ACC112 (cell line): Measurements from ENCODE around the gene RPL28.
"Not testable (repeated sequence)": the region's sequence is repeated elsewhere in the genome, so short reads cannot be mapped to it uniquely, and the experiment has no call there.

ENCODE experiments used
- H2AFZ ChIP-seq: fragments of 200-600 bp; sonication (generic); one replicate; pipeline ENCODE4 v1.6.0; 2017; ENCODE audit warnings: antibody characterized with exemption, low read length; ENCODE audit not compliant: unreplicated experiment
- H3K27ac ChIP-seq: fragments of 200-600 bp; sonication (generic); 2 replicates; pipeline ENCODE4 v1.5.1; 2014; ENCODE audit warnings: low read depth, mild to moderate bottlenecking, antibody characterized with exemption, low read length, moderate library complexity
- H3K27me3 ChIP-seq: fragments of 200-600 bp; sonication (generic); 2 replicates; pipeline ENCODE4 v1.6.1; 2014; ENCODE audit warnings: mild to moderate bottlenecking, antibody characterized with exemption, low read length, moderate library complexity, mixed read lengths; ENCODE audit not compliant: insufficient read depth
- H3K36me3 ChIP-seq: fragments of 200-600 bp; sonication (generic); 2 replicates; pipeline ENCODE4 v1.6.1; 2016; ENCODE audit warnings: mild to moderate bottlenecking, antibody characterized with exemption, low read length, moderate library complexity, mixed read lengths; ENCODE audit not compliant: insufficient read depth
- H3K4me1 ChIP-seq: fragments of 200-600 bp; sonication (generic); one replicate; pipeline ENCODE4 v1.6.1; 2016; ENCODE audit warnings: low read length, mixed read lengths; ENCODE audit not compliant: insufficient read depth, unreplicated experiment, control insufficient read depth
- H3K4me3 ChIP-seq: fragments of 200-600 bp; sonication (generic); 2 replicates; pipeline ENCODE4 v1.5.1; 2014; ENCODE audit warnings: mild to moderate bottlenecking, low read depth, low read length
- H3K79me2 ChIP-seq: fragments of 200-600 bp; sonication (generic); one replicate; pipeline ENCODE4 v1.6.0; 2016; ENCODE audit warnings: low read length; ENCODE audit not compliant: control insufficient read depth, unreplicated experiment, insufficient read depth

Gene RPL28

DNA sequence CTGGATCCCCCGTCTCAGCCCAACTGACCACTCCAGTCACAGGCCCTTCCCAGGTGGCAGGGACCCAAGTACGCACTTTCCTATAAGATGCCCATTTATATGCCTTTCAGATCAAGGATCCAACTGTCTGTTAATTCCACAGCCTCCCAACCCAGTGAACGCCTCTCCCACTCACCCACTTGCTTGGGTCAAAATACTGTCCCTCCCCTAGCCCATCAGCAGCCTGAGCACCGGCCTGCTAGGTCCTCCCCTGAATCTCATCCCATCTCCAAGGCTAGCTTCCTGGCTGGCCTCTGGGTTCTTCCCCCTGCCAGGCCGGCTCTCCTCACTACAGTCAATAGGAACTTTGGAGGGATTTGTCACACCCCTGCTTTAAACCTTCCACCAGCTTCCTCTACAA, 19.9 kb downstream of the RPL28 start:
- peaks cover 46% of the 10 kb centered on the region for H3K79me2 ChIP-seq
- peak overlapping the region; percentile 84 for H3K4me3 ChIP-seq
- no peak overlapping the region for H2AFZ ChIP-seq
- no peak overlapping the region for H3K27ac ChIP-seq
- no peaks in the 10 kb centered on the region for H3K27me3 ChIP-seq
- H3K4me1 ChIP-seq, result peaks cover 17% of the 10 kb centered on the region
- peaks cover 8% of the 10 kb centered on the region; the same call in 1 of the 2 replicates for H3K36me3 ChIP-seq

DNA sequence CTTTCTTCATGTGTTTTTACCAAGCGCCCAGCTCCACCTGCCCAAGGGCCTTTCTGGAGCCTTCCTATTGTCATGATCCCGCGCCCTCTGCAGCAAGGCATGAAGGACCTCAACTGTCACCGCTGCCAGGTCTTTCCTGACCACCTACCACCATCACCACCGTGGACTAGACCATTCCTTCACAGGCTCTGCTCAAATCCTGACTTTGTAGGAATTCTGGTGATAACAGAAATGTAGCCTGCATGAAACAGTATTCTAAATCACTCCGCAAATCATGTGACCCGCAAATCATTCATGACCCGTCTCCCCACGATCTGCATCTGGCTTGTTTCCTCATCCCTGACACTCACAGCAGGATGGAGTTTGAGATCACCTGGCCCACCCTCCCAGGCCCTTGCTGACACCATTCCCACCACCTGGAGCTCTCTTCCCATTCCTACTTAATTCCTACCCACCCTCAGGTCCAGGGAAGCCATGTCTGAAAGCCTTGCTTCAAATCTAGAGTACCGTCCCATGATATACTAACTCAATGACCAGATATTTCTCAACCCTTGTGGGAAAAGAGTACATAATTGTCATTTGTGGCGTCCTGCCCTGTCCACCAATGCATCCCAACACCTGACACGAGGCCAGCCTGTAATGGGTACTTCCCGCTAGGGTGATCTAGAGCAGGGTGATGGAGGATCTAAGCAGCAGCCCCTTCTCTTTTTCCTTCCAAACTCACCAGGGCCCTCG, 20.5 kb downstream of the RPL28 start:
- H3K36me3 ChIP-seq, result peaks cover 8% of the 10 kb centered on the region; the same call in 1 of the 2 replicates
- peaks cover 46% of the 10 kb centered on the region for H3K79me2 ChIP-seq
- no peak overlapping the region for H2AFZ ChIP-seq
- H3K27ac ChIP-seq, result peak overlapping the region; percentile 7; the same call in 1 of the 2 replicates
- H3K4me1 ChIP-seq, result peaks cover 17% of the 10 kb centered on the region
- no peaks in the 10 kb centered on the region for H3K27me3 ChIP-seq
- H3K4me3 ChIP-seq, result peak overlapping the region; percentile 84

DNA sequence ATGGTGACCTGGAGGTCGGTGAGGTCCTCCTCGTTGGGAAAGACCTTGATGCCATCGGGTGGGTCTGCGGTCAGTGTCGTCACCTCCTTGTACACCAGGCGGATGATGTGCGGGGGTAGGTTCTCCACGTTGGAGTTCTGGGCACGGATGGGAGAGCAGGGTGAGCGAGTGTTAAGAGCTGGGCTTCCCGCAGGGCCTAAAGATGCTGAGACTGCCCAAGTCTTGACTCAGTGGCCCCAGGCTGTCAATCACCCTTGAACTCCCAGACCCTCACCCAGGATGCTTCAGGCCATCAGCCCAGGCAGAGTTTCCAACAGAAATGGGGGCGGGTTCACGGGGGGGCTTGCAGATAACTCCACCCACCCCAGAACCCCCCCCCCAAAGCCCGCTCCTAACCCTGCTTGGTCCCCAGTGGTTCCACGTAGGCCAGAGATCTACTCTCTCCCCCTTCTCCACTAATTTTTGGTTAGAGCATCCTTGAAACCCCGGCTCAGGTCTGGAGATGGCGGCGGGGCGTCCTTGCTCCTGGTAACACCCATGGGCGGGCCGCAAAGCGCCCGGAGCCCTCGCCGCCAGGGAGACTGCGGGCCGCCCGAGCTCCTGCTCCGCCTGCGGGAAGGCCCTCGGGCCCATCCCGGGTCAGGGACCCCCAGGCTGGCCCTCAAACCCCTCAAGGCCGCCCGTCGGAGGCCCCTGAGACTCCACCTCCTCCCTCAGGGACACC, 21.3 kb downstream of the RPL28 start:
- H3K27me3 ChIP-seq, result no peaks in the 10 kb centered on the region
- H3K27ac ChIP-seq, result peak overlapping the region; percentile 98
- peaks cover 8% of the 10 kb centered on the region; the same call in 1 of the 2 replicates for H3K36me3 ChIP-seq
- H2AFZ ChIP-seq, result no peak overlapping the region
- H3K4me3 ChIP-seq, result peak overlapping the region; percentile 84
- peaks cover 17% of the 10 kb centered on the region for H3K4me1 ChIP-seq
- peaks cover 46% of the 10 kb centered on the region for H3K79me2 ChIP-seq

DNA sequence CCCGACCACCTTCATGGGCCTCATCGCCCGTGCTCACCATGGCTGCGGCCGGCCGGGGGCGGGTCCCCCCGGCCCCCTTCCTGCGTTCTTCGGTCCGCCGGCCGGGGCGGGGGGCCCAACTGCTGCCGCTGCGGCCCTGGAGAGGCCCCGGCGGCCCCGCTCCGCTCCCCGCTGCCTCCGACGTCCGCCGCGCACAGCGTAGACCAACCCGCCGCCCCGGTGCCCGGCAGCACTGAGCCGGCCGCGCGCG, 21.7 kb downstream of the RPL28 start, which contains the start of gene UBE2S:
Gene UBE2S, minus strand, starts transcription at position 239 of the 250 bp plus-strand sequence. Its CDS starts 199 bp downstream, at position 40.
- Histone ChIP-seq H3K4me3 (peak within 1 kb of the TSS; percentile 84), H3K4me1 (peaks cover 17% of the 10 kb centered on the region), H3K27ac (peak within 1 kb of the TSS; percentile 98), H3K79me2 (peaks cover 45% of the 10 kb centered on the region), H2AFZ (peak within 1 kb of the TSS; percentile 99)
- H3K27me3 ChIP-seq, H3K36me3 ChIP-seq: not testable (repeated sequence)

DNA sequence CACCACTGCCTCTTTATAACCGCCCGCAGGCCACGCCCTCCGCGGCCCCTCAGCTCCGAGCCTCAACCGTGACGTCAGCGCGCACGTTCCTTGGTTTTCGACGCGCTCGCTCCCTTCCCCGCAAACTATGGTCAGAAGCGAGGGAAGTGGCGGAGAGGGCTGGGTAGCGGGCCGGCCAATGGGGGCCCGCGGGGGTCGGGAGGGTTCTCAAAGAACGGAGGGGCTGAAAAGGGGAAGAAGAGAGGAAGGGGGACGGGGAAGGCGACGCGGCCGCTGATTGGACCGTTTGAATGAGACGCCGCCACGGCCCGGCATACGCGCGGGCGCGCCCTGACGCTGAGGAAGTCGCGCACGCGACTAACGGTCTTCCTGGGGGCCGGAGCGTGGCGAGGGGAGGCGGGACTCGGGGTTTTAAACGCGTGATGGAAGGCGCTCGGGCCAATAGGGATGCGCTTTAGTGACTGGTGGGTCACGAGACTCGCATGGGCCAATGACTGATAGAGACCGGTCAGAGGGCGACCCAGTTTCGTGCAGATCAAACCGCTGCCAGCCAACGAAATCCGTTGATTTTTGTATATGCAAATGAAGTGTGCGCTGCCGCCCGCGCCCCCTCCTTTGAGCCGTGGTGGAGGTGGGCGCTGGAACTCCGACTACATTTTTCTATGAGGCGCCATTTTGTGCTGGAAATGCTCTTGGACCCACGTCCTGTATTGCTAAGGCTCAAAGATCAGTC, 22.2 kb downstream of the RPL28 start:
- Histone ChIP-seq H3K27ac (peak overlapping the region; percentile 98), H3K79me2 (peaks cover 40% of the 10 kb centered on the region), H3K36me3 (peaks cover 8% of the 10 kb centered on the region; the same call in 1 of the 2 replicates), H3K4me1 (peaks cover 17% of the 10 kb centered on the region), H3K4me3 (peak overlapping the region; percentile 84), H3K27me3 (no peaks in the 10 kb centered on the region), H2AFZ (peak overlapping the region; percentile 99)

DNA sequence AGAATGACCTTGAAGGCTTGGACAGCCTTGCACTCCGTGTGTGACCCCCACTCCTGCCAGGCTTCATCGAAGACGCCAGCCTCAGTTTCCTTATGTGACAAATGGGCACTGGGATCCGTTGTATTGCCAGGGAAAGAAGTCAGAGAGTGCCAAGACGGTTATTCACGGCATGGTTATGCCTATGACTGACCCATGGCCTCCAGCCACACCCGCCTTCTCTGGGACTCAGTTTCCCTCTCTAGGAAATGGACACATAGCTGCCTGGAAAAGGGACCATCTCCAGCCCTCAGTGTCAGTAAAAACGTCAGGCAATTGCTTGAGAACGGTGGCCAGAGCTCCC, 22.8 kb downstream of the RPL28 start:
- Histone ChIP-seq H3K36me3 (peaks cover 6% of the 10 kb centered on the region; the same call in 1 of the 2 replicates), H3K79me2 (peaks cover 35% of the 10 kb centered on the region), H3K27ac (peak overlapping the region; percentile 98), H3K27me3 (no peaks in the 10 kb centered on the region), H3K4me1 (peaks cover 17% of the 10 kb centered on the region), H2AFZ (peak overlapping the region; percentile 99), H3K4me3 (peak overlapping the region; percentile 84)

DNA sequence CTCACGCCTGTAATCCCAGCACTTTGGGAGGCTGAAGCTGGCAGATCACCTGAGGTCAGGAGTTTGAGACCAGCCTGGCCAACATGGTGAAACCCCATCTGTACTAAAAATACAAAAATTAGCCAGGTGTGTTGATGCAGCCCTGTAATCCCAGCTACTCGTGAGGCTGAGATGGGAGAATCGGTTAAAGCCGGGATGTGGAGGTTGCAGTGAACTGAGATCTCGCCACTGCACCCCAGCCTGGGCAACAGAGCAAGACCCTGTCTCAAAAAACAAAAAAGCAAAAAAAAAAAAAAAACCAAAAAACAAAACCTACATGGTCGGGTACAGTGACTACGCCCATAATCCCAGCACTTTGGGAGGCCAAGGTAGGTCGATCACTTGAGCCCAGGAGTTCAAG, 23.4 kb downstream of the RPL28 start:
- peaks cover 17% of the 10 kb centered on the region for H3K4me1 ChIP-seq
- H3K36me3 ChIP-seq, H3K4me3 ChIP-seq, H3K27ac ChIP-seq, H3K27me3 ChIP-seq, H2AFZ ChIP-seq: not testable (repeated sequence)
- peaks cover 31% of the 10 kb centered on the region for H3K79me2 ChIP-seq

DNA sequence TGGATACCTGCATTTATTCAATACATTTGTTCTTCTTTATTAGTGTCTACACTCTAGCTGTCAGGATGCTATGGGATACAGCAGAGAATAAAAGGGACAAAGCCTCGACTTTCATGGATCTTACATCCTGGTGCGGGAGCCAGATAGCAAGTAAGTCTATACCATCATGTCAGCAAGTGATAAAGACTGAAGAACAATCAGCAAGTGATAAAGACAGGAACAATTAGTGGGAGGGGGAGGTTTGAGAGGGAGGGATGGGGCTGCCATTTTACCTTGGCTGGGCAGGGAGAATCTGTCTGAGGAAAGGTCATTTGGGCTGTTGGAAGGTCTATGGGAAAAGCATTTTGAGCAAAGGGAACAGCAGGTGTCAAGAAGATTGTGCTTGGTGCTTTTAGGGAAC, 24.4 kb downstream of the RPL28 start:
- Histone ChIP-seq H3K27me3 (no peaks in the 10 kb centered on the region), H3K4me3 (no peak overlapping the region), H3K36me3 (peaks cover 6% of the 10 kb centered on the region; the same call in 1 of the 2 replicates), H2AFZ (no peak overlapping the region), H3K27ac (no peak overlapping the region), H3K79me2 (peaks cover 26% of the 10 kb centered on the region), H3K4me1 (peaks cover 17% of the 10 kb centered on the region)

DNA sequence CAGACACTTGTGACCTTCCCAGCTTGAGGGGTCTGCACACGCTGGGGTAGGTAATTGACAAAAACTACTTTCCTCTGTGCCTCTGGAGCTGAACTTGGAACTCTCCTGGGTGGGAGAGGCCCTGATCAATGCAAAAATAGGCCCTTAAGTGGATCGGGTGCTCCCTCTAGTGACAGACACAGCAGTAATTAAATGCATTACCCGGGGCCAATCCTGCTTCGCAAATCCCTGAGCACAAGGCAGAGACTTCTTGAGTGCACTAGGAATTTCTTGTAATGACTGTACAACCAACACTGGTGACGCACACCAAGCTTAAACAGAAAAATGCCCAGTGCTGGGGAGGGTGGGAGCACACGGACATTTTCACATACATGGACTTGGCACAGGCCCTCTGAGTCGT, 32.5 kb downstream of the RPL28 start:
- Histone ChIP-seq H3K79me2 (no peaks in the 10 kb centered on the region), H2AFZ (no peak overlapping the region), H3K27me3 (peaks cover 4% of the 10 kb centered on the region; the same call in 1 of the 2 replicates), H3K27ac (no peak overlapping the region), H3K4me3 (no peak overlapping the region), H3K36me3 (no peaks in the 10 kb centered on the region), H3K4me1 (no peaks in the 10 kb centered on the region)

DNA sequence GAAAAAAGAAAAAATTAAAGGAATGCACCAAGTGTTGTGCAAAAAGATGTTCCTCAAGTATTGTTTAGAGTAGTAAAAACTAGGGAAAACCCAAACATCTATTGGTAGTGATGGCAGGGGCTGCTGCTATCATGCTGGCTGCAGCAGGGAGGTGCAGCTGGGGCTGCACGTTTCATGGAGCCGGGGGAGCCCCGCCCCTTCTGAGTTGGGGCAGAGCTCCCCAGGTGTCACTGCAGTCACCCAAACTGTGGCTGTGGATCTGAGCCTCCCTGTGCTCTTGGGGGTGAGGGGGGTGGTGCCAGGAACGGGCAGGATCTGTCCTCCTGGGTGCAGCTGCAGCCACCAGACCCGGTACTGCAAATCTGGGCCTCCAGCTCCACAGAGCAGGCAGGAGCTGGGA, 33.4 kb downstream of the RPL28 start:
- H3K4me3 ChIP-seq, result no peak overlapping the region
- H3K79me2 ChIP-seq, result no peaks in the 10 kb centered on the region
- no peak overlapping the region for H2AFZ ChIP-seq
- no peak overlapping the region for H3K27ac ChIP-seq
- peaks cover 4% of the 10 kb centered on the region; the same call in 1 of the 2 replicates for H3K27me3 ChIP-seq
- no peaks in the 10 kb centered on the region for H3K4me1 ChIP-seq
- H3K36me3 ChIP-seq, result no peaks in the 10 kb centered on the region
